Occipital lobe (tissue), 2 donors: ENCODE results near the gene SPNS1. TPM values are rescaled to one million over a fixed set of nuclear protein-coding genes. Genes with fewer than 3 reads are reported as not detected.

Source experiments
- DNase-seq: peaks from one replicate; lab custom pipeline; 2025; lab: John Stamatoyannopoulos, UW
- total RNA-seq: library from RNA; depleted of rRNA; stranded (reverse); fragments of >200 nt; gene quantifications from one replicate; pipeline ENCODE4 v1.2.3, GENCODE V29; 2014

SPNS1 gene
- total RNA-seq, 1 donor from 2014 or later: 17.8 TPM

- no peak for DNase-seq
These were observed 54.0 kb downstream of the SPNS1 start for GRCh38 chr16:29028457-29029167.

- DNase-seq: no peak
These were observed 54.8 kb downstream of the SPNS1 start for GRCh38 chr16:29029168-29029994.

- no peak for DNase-seq
These were observed 55.7 kb downstream of the SPNS1 start for GRCh38 chr16:29030086-29030840.

Other genes starting within 250 kb of the SPNS1 start
- gene NPIPB9, start 223.0 kb upstream of the SPNS1 start, total RNA-seq: 3.1 TPM
- 19.2 TPM for gene ATXN2L, start 151.8 kb upstream of the SPNS1 start, total RNA-seq
- gene TUFM, start 128.4 kb upstream of the SPNS1 start, total RNA-seq: 56.6 TPM
- 15.1 TPM for gene SH2B1, start 110.9 kb upstream of the SPNS1 start, total RNA-seq
- gene ATP2A1, start 96.3 kb upstream of the SPNS1 start, total RNA-seq: 0.16 TPM
- 17.8 TPM for gene RABEP2, start 49.5 kb upstream of the SPNS1 start, total RNA-seq
- gene CD19, start 42.8 kb upstream of the SPNS1 start, total RNA-seq: not detected
- gene NFATC2IP, start 23.8 kb upstream of the SPNS1 start, total RNA-seq: 19.8 TPM
- 0.62 TPM for gene LAT, start 10.3 kb downstream of the SPNS1 start, total RNA-seq